SK-N-SH treated with all-trans-retinoic acid at 6 μM for 48 hours (cell line): ENCODE data around the gene LANCL2.

Experiments
- ARNTL ChIP-seq: fragments of 450-650 bp; formaldehyde crosslinking; IDR thresholded peaks from 2 replicates; pipeline ENCODE4 v1.5.0; 2020; ENCODE audit warnings: low read depth, mild to moderate bottlenecking, moderate library complexity, borderline replicate concordance
- CSDC2 ChIP-seq: fragments of 250-450 bp; sonication (Bioruptor Pico); IDR thresholded peaks from 2 replicates; pipeline ENCODE4 v1.5.0; 2020; ENCODE audit warnings: mild to moderate bottlenecking, moderate library complexity
- CSRNP3 ChIP-seq: fragments of 250-450 bp; sonication (Bioruptor Pico); IDR thresholded peaks from 2 replicates; pipeline ENCODE4 v1.5.1; 2021; ENCODE audit warnings: mild to moderate bottlenecking, moderate library complexity
- GLIS3 ChIP-seq: fragments of 250-450 bp; sonication (Bioruptor Pico); IDR thresholded peaks from 2 replicates; pipeline ENCODE4 v1.5.0; 2020; ENCODE audit warnings: mild to moderate bottlenecking, moderate library complexity
- PATZ1 ChIP-seq: fragments of 250-450 bp; sonication (Bioruptor Pico); IDR thresholded peaks from 2 replicates; pipeline ENCODE4 v1.8.0; 2020; ENCODE audit warnings: mild to moderate bottlenecking, moderate library complexity, borderline replicate concordance
- POU6F1 ChIP-seq: fragments of 250-450 bp; sonication (Bioruptor Pico); IDR thresholded peaks from 2 replicates; pipeline ENCODE4 v1.8.0; 2021; ENCODE audit warnings: low read depth, mild to moderate bottlenecking, moderate library complexity, borderline replicate concordance
- TCF4 ChIP-seq: fragments of 250-450 bp; sonication (Bioruptor Pico); IDR thresholded peaks from 2 replicates; pipeline ENCODE4 v1.8.0; 2021; ENCODE audit warnings: mild to moderate bottlenecking, moderate library complexity, borderline replicate concordance
- TOX ChIP-seq: fragments of 250-450 bp; sonication (Bioruptor Pico); IDR thresholded peaks from 2 replicates; pipeline ENCODE4 v1.8.0; 2021; ENCODE audit warnings: mild to moderate bottlenecking, moderate library complexity, borderline replicate concordance
- ZFP30 ChIP-seq: fragments of 450-650 bp; formaldehyde crosslinking; IDR thresholded peaks from 2 replicates; pipeline ENCODE4 v1.5.0; 2022; ENCODE audit warnings: mild to moderate bottlenecking, moderate library complexity
- ZNF70 ChIP-seq: fragments of 450-650 bp; formaldehyde crosslinking; IDR thresholded peaks from 2 replicates; pipeline ENCODE4 v1.5.0; 2020; ENCODE audit warnings: mild to moderate bottlenecking, moderate library complexity
- TF ChIP-seq, protein P1 (sequence below): fragments of 250-450 bp; sonication (Bioruptor Pico); IDR thresholded peaks from 2 replicates; pipeline ENCODE4 v1.5.1; 2020; ENCODE audit warnings: low read depth, mild to moderate bottlenecking, moderate library complexity

DNA sequence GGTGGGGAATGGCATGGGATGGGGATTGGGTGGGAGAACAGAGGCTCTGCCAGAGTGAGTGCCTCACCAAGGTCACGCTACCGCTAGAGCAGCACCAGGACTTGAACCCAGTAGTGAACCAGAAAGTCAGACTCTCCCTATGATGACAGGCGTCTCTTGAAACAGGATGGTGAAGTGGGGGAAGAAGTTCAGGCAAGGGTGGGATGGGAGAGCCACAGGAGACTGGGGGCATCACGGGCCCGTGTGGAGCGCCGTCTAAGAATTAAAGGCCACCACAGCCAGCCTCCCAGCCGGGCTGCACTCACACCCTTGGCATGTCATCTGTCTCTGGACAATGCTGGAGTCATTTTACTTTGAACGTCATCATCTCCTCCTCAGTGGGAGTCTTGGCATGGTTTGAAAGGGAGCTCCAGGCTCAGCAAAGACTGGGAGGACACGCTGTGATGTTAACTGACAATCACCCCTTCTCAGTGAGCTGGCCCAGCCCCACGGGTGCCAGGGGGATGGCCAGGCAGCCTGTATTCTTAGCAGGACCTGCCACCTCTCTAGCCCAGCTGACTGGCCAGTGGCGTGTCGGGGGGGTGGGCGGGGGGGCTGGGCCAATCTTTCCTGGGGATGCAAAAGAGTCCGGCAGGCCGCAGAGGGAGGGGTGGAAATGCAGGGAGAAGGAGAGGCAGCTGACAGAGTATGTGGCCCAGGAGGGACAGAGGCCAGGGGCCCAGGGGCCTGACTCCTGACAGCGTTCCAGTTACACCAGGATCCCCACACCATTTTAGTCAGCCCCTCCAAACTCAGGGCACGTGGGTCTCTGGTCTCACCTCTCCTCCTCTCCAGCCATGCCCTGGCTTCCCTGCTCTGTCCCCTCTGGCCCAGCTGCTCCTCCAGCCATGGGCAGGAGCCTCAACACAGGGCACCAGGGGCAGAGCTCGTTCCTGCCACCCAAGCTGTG is 111.0 kb downstream of the LANCL2 start:
- TF ChIP-seq TCF4 (CRISPR knock-in tag), result no peak
- no peak for TF ChIP-seq ZFP30 (CRISPR knock-in tag)
- TF ChIP-seq CSRNP3, result no peak
- TF ChIP-seq, protein P1, sequence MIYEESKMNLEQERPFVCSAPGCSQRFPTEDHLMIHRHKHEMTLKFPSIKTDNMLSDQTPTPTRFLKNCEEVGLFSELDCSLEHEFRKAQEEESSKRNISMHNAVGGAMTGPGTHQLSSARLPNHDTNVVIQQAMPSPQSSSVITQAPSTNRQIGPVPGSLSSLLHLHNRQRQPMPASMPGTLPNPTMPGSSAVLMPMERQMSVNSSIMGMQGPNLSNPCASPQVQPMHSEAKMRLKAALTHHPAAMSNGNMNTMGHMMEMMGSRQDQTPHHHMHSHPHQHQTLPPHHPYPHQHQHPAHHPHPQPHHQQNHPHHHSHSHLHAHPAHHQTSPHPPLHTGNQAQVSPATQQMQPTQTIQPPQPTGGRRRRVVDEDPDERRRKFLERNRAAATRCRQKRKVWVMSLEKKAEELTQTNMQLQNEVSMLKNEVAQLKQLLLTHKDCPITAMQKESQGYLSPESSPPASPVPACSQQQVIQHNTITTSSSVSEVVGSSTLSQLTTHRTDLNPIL (CRISPR knock-in tag), result no peak
- no peak for TF ChIP-seq ZNF70 (CRISPR knock-in tag)
- no peak for TF ChIP-seq PATZ1
- TF ChIP-seq ARNTL (CRISPR knock-in tag), result no peak
- no peak for TF ChIP-seq TOX (CRISPR knock-in tag)
- TF ChIP-seq GLIS3, result no peak
- TF ChIP-seq POU6F1 (CRISPR knock-in tag), result no peak
- no peak for TF ChIP-seq CSDC2 (CRISPR knock-in tag)
